Measurements from ENCODE around the gene FBXL7. TPM values are rescaled to one million over a fixed set of nuclear protein-coding genes. Genes with fewer than 3 reads are reported as not detected.

FBXL7 gene
- total and polyA plus RNA-seq, 2 of the 8 experiments (the other 6 are each of a cell fraction or from before 2014, with no cell fraction given) = 17.7 to 17.8 TPM

- no peak for TF ChIP-seq GABPA (IDR thresholded peaks at IDR 0.05; ENCODE audit: borderline replicate concordance, insufficient read depth, low read length)
These were observed 405.2 kb downstream of the FBXL7 start (continued) for GRCh38 chr5:15904899-15905830.

Data from H1 (cell line).